ENCODE measurements around the gene BLACAT1.

- TF ChIP-seq POLR2A (IDR thresholded peaks at IDR 0.05): no peak
- TF ChIP-seq CTCF (IDR thresholded peaks at IDR 0.05): no peak
These were observed 31.9 kb downstream of the BLACAT1 start for GRCh38 chr1:205423814-205424399.

Measured in Peyer's patch (tissue), 4 donors.